Uterus (tissue), 2 donors: Measurements from ENCODE around the gene CYP2R1.

Experiments
- POLR2A ChIP-seq, 2 donors: fragments of 450-650 bp; IDR thresholded peaks; one replicate each; pipeline ENCODE4 v1.6.1; 2016; ENCODE audit warnings: antibody characterized with exemption in 2 of 2, mild to moderate bottlenecking in 1 of 2, moderate library complexity in 1 of 2
- TF ChIP-seq, protein P1 (sequence below), 4 experiments: fragments of 200-600 bp in 2 of 4; fragments of 450-650 bp in 2 of 4; sonication (generic) in 2 of 4; IDR thresholded peaks; one replicate each; pipeline ENCODE4 v1.5.1; 2016 to 2019; ENCODE audit warnings: antibody characterized with exemption in 4 of 4, mild to moderate bottlenecking in 2 of 4, moderate library complexity in 1 of 4

DNA sequence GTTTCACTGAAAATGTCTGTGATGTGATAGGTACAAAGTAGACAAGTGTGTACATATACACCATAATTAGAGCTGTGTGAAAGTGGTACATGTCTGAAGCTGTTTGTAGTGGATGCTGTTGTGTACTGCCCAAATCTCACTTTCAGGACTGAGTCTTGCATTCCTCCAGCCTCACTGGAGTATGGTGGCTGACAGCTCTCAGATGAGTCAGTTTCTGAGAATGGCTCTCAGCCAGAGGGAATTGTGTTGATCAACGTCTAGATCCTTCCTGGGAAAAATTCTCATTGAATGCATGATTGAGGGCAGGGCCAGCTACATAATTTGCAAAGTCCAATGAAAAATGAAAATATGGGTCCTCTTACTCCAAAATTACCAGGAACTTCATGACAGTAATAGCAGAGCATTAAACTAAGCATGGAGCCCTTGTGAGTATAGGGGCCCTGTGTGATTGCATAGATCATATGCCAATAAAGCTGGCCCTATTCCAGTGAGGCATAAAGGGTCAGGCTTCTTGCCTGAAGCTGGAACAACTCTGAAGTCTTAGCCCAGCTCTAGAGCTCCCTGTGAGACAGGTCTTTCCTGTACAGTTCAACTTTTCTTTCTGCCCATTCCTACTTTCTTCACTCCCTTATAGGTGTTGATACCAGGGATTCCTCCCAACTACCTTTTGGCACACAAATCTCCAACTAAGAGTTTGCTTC lies 10.8 kb upstream of the CYP2R1 start:
- TF ChIP-seq, protein P1, sequence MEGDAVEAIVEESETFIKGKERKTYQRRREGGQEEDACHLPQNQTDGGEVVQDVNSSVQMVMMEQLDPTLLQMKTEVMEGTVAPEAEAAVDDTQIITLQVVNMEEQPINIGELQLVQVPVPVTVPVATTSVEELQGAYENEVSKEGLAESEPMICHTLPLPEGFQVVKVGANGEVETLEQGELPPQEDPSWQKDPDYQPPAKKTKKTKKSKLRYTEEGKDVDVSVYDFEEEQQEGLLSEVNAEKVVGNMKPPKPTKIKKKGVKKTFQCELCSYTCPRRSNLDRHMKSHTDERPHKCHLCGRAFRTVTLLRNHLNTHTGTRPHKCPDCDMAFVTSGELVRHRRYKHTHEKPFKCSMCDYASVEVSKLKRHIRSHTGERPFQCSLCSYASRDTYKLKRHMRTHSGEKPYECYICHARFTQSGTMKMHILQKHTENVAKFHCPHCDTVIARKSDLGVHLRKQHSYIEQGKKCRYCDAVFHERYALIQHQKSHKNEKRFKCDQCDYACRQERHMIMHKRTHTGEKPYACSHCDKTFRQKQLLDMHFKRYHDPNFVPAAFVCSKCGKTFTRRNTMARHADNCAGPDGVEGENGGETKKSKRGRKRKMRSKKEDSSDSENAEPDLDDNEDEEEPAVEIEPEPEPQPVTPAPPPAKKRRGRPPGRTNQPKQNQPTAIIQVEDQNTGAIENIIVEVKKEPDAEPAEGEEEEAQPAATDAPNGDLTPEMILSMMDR (IDR thresholded peaks at IDR 0.05), result no peak
- TF ChIP-seq POLR2A (IDR thresholded peaks at IDR 0.05), result no peak
